Endothelial cell (in vitro differentiated cells): ENCODE results near the gene KIF12. TPM values are rescaled to one million over a fixed set of nuclear protein-coding genes. Genes with fewer than 3 reads are reported as not detected.

ENCODE experiments used
- DNase-seq: peaks from one replicate; pipeline ENCODE4 v3.0.0; 2021; ENCODE audit warnings: low spot score
- H3K27ac Mint-ChIP-seq: one replicate; pipeline ENCODE4 v1.8.0; 2021; ENCODE audit warnings: mixed read lengths, inconsistent platforms; ENCODE audit not compliant: unreplicated experiment
- H3K27me3 Mint-ChIP-seq: one replicate; pipeline ENCODE4 v1.8.0; 2021; ENCODE audit warnings: mild to moderate bottlenecking, moderate library complexity, mixed read lengths, inconsistent platforms; ENCODE audit not compliant: unreplicated experiment
- H3K36me3 Mint-ChIP-seq: one replicate; pipeline ENCODE4 v1.8.0; 2021; ENCODE audit warnings: mild to moderate bottlenecking, low read depth, mixed read lengths, inconsistent platforms; ENCODE audit not compliant: unreplicated experiment
- H3K4me1 Mint-ChIP-seq: one replicate; pipeline ENCODE4 v1.8.0; 2021; ENCODE audit warnings: mild to moderate bottlenecking, mixed read lengths, inconsistent platforms; ENCODE audit not compliant: unreplicated experiment
- H3K4me3 Mint-ChIP-seq: one replicate; pipeline ENCODE4 v1.8.0; 2021; ENCODE audit warnings: mild to moderate bottlenecking, mixed read lengths, inconsistent platforms; ENCODE audit not compliant: unreplicated experiment
- H3K9me3 Mint-ChIP-seq: one replicate; pipeline ENCODE4 v1.8.0; 2021; ENCODE audit warnings: mixed read lengths, inconsistent platforms; ENCODE audit not compliant: unreplicated experiment
- CTCF ChIP-seq: fragments of 200-600 bp; sonication (generic); IDR thresholded peaks from one replicate; pipeline ENCODE4 v1.5.0; 2021; ENCODE audit warnings: antibody characterized with exemption; ENCODE audit not compliant: unreplicated experiment
- total RNA-seq: library from RNA; stranded (reverse); fragmentation: NEBNext Ultra II Directional; extraction: Animal tissue kit (Norgen Biotek cat#: 25700); gene quantifications from one replicate; pipeline ENCODE4 v1.2.1, GENCODE V29; 2021; ENCODE audit not compliant: unreplicated experiment

The KIF12 gene
- total RNA-seq, 1 donor from 2014 or later, result 0.26 TPM

GRCh38 chr9:114071197-114071795 lies 27.8 kb downstream of the KIF12 start:
- H3K36me3 Mint-ChIP-seq, result no peaks in the 10 kb centered on the region

GRCh38 chr9:114070188-114071103 lies 28.6 kb downstream of the KIF12 start:
- peaks cover 4% of the 10 kb centered on the region for H3K27me3 Mint-ChIP-seq
- no peaks in the 10 kb centered on the region for H3K36me3 Mint-ChIP-seq
- H3K4me1 Mint-ChIP-seq, result no peaks in the 10 kb centered on the region
- DNase-seq, result no peak
- H3K4me3 Mint-ChIP-seq, result no peak overlapping the region
- no peaks in the 10 kb centered on the region for H3K9me3 Mint-ChIP-seq
- no peak for TF ChIP-seq CTCF
- H3K27ac Mint-ChIP-seq, result no peak overlapping the region

More at GRCh38 chr9:114071197-114071795, 27.8 kb downstream of the KIF12 start:
- H3K27ac Mint-ChIP-seq, result no peak overlapping the region
- no peak overlapping the region for H3K4me3 Mint-ChIP-seq
- peaks cover 5% of the 10 kb centered on the region for H3K27me3 Mint-ChIP-seq
- no peak for TF ChIP-seq CTCF
- H3K4me1 Mint-ChIP-seq, result no peaks in the 10 kb centered on the region
- DNase-seq, result no peak
- H3K9me3 Mint-ChIP-seq, result no peaks in the 10 kb centered on the region

GRCh38 chr9:114069476-114070187 lies 29.5 kb downstream of the KIF12 start:
- Mint-ChIP-seq H3K9me3 (no peaks in the 10 kb centered on the region), H3K4me3 (no peak overlapping the region), H3K27me3 (peaks cover 5% of the 10 kb centered on the region), H3K4me1 (no peaks in the 10 kb centered on the region), H3K27ac (peak overlapping the region; percentile 63), H3K36me3 (no peaks in the 10 kb centered on the region)
- DNase-seq, result no peak
- TF ChIP-seq CTCF, result no peak

- Mint-ChIP-seq H3K27me3 (peaks cover 4% of the 10 kb centered on the region), H3K9me3 (no peaks in the 10 kb centered on the region), H3K27ac (no peak overlapping the region), H3K4me1 (no peaks in the 10 kb centered on the region), H3K4me3 (no peak overlapping the region), H3K36me3 (no peaks in the 10 kb centered on the region)
- no peak for DNase-seq
- TF ChIP-seq CTCF, result no peak
These were observed 33.8 kb downstream of the KIF12 start for GRCh38 chr9:114065304-114065703.
